Stimulated activated CD8-positive, alpha-beta memory T cell treated with anti-CD3 and anti-CD28 coated beads, Interleukin-4, amount 100 ng/mL, for 1 hour (primary cell): Measurements from ENCODE around the gene PLTP.
"Not testable (repeated sequence)": the region's sequence is repeated elsewhere in the genome, so short reads cannot be mapped to it uniquely, and the experiment has no call there.

Experiments used
- DNase-seq, 2 donors: peaks; one replicate each; pipeline ENCODE4 v3.0.0-alpha.2; 2020; ENCODE audit warnings: low read depth in 2 of 2, low spot score in 1 of 2

Gene PLTP

DNA sequence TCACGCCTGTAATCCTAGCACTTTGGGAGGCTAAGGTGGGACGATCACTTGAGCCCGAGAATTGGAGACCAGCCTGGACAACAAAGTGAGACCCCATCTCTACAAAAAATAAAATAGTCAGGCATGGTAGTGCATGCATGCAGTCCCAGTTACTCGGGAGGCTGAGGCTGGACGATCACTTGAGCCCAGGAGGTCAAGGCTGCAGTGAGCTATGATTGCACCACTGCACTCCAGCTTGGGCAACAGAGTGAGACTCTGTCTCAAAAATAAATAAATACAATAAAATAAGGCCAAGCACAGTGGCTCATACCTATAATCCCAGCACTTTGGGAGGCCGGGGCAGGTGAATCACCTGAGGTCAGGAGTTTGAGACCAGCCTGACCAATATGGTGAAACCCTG is 10.6 kb downstream of the PLTP start:
- DNase-seq = not testable (repeated sequence)

DNA sequence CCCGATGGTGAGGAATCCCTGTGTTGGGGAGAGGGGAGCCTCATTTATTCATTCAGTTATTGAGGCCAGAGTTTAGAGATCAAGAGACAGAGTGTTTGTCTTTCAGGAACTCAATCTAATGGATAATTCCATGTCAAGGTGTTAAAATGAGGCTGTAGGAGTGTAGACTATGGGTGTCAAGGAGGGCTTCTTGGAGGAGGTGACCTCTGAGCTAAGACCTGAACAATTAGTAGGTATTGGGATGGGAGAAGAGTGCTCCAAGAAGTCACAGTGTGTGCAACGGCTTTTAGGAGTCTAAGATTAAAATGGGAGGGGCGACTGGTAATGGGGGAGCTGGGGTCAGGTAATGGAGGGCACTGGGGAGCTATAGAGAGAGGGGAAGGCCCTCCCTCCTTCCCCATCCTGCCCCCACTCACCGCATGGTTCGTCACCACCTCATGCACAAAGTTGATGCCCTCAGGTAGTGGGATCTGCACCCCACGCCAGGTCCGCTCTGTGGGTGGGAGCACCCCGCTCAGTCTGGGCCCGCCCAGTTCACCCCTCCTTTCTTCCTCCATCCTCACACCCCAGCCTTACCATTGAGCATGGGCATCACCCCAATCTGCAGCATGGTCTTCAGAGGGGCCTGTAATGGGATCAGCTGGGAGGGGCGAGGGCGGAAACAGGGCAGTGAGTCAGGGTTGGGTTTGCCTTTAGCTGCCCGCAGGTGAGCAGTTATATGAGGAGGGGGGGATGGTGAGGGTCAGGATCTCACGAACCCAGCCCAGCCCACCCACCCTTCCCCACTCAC is 12.7 kb downstream of the PLTP start:
- DNase-seq = no peak

DNA sequence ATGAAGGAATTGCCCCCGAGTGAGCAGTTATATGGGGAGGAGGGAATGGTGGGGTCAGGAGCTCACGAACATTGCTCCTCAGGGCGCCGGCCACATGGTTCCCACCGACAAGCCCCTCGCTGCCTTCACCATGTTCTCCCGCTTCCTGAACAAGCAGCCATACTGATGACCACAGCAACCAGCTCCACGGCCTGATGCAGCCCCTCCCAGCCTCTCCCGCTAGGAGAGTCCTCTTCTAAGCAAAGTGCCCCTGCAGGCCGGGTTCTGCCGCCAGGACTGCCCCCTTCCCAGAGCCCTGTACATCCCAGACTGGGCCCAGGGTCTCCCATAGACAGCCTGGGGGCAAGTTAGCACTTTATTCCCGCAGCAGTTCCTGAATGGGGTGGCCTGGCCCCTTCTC is 13.7 kb downstream of the PLTP start:
- no peak for DNase-seq

DNA sequence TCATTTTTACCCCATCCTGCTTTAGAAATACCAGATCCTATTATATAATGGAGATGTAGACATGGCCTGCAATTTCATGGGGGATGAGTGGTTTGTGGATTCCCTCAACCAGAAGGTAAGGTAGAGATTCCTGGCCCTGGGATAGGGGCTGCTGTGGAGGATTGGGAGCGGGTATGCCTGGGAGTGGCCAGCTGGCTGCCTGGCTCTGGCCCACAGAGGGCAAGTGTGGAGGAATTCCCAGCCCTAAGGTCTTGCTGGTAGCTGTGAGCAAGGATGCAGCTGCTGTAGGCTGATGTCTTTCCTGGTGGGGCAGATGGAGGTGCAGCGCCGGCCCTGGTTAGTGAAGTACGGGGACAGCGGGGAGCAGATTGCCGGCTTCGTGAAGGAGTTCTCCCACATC is 14.3 kb downstream of the PLTP start:
- DNase-seq = no peak

DNA sequence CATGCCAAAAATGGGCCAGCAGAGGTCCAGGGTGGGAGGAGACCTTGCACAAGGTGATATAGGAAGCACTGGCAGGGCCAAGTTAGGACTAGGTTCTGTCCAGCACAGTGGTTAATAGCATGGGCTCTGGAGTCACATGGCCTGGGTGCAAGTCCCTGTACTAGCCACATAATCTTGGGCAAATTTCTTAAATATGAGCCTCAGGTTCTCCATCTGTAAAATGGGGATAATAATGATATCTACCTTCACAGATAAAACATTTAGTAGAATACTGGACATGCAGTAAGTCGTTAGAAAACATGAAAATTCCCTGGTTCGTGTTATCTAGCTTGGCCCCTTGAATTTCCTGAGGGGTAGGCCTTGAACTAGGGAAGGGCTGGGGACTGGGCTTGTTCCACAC is 14.7 kb downstream of the PLTP start:
- DNase-seq = no peak

DNA sequence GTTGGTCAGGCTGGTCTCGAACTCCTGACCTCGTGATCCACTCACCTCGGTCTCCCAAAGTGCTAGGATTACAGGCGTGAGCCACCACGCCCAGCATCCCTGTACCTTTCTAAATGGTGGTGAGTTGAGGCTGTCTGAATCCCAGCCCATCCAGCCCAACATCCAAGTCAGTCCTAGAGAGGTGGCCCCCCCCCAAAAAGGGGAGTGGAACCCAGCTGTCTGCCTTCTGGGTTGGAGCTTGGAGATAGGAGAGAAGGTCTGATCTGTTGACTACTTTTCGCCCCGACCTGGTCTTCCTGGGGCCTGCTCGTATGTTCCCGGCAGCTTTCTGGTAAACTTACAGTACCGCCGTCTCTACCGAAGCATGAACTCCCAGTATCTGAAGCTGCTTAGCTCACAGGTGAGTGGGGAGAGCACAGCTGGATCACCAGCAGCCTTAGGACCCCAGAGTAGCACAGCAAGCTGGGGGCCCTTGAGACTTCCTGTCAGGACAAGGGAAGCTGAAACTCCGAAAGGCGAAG is 15.3 kb downstream of the PLTP start:
- DNase-seq = no peak

GRCh38 chr20:45894797-45895196 is 17.2 kb downstream of the PLTP start:
- DNase-seq = no peak

DNA sequence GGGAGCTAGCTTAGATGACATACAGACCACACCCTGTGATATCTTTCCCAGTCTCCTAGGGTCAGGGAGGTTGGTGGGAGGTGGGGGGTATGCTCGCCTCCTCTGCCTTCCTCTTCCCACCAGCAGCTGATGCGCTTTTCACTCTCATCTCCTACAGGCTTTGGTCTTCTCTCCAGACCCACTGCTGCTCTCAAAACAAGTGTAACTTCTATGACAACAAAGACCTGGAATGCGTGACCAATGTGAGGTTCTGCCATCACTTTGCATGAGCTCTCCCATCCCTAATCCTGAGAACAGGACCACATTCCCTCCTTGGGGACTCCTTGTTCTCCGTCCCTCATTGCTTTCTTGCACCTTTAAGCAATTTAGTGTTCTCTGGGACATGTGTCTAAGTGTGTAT is 18.1 kb downstream of the PLTP start:
- no peak for DNase-seq

GRCh38 chr20:45892828-45893500 is 19.0 kb downstream of the PLTP start:
- DNase-seq = no peak

DNA sequence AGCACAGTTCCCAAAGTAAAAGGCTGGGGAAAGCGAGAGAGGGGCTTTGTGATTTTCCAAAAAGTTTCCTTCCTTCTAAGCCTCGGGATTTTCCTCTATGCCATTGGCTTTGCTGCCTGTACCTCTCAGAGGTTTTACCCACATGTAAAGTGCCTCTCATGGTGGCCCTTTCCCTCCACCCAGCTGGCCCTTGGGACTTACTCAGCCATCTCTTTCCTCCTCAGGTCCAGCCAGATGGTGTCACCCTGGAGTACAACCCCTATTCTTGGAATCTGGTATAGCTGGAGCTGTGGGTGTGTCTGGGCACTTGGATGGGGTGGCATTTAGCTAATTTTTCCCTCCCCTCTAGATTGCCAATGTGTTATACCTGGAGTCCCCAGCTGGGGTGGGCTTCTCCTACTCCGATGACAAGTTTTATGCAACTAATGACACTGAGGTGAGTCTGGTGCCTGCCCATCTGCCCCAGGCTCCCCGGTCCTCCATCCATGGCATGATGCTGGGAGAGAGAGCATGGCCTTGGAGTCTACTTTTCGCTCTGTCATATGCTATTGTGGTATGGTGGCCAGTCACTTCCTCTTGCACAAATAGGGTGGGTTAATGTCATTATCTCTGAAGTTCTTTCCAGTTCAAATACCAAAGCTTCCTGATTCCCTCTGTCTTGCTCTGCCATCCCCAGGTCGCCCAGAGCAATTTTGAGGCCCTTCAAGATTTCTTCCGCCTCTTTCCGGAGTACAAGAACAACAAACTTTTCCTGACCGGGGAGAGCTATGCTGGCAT is 19.7 kb downstream of the PLTP start:
- no peak for DNase-seq

GRCh38 chr20:45890985-45891983 is 20.7 kb downstream of the PLTP start, which contains the start of the genes CTSA and NEURL2:
CTSA (plus strand) TSS chr20:45891335; CDS start chr20:45891569, 234 bp downstream.
NEURL2 (minus strand) TSS chr20:45891208; CDS start chr20:45890991, 217 bp downstream.
- peak; percentile 69 to 70 for DNase-seq

GRCh38 chr20:45890077-45890984 is 21.6 kb downstream of the PLTP start:
- DNase-seq = no peak

GRCh38 chr20:45888681-45889080 is 23.3 kb downstream of the PLTP start:
- DNase-seq = no peak

DNA sequence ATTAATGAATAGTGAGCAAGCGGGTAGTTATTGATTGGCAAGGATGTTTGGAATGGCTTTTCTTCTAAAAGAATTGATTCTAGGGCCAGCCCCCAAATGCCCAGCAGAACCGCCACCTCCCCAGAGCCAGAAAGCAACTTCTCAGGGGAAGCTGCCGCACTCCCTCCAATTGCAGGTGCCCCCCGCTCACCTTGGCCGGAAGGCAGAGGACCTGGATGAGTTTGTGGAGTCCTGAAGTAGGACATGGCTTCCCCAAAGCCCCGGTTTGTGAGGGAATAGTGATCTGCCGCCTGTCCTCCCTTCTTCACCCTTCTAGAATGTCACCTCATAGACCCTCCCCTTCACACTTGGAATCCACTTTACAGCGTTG is 24.6 kb downstream of the PLTP start, which contains the start of gene SPATA25:
Gene SPATA25 (minus strand): TSS at position 277 of the 370 bp plus-strand sequence. CDS start 32 bp downstream, at position 245.
- no peak for DNase-seq

DNA sequence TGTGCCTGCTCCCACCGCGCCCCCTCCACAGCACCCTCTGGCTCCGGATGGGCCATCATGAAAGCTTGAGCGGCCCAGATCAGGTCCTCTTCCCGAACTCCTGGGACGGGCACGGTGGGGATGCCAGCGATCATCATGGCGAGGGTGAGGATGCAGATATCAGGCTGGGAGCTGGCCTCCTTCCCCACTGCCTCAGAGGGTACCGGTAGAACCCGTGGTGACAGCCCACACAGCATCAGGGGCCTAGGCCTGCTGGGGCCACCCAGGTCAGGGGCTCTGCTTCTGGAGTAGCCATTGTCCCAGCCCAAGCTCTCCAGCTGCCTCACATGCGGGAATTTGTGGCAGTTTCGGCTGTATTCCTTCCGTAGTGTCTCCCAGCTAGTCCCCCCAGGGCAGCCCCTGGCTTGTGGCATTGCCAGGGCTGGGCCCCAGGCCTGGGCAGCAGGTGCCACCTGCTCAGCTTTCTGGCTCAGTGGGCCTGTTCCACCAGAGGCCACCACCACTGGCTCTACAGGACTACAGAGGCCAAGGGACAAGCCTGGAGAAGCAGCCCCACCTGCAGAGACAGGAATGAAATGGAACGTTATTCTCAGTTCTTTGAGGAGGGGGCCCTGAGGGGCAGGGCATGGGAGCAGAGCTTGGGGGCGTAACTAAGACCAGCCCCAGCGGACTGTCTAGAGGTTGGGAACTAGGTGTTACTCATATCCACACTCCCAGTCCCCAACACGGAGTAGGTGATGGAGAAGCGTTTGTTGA is 25.2 kb downstream of the PLTP start:
- DNase-seq = no peak

- DNase-seq = no peak
These were observed 28.9 kb downstream of the PLTP start for GRCh38 chr20:45883100-45883469.

- no peak for DNase-seq
These were observed 29.4 kb downstream of the PLTP start for GRCh38 chr20:45882469-45883099.
